Measurements from ENCODE around the gene UQCC5.

GRCh38 chr3:52547143-52547542, 10.7 kb downstream of the UQCC5 start:
- TF ChIP-seq CTCF (IDR thresholded peaks at IDR 0.05) (no peak), POLR2AphosphoS5 (IDR thresholded peaks at IDR 0.05; ENCODE audit: insufficient read depth in 1 of 2, low read depth in 1 of 2) (no peak), POLR2A (IDR thresholded peaks at IDR 0.05) (no peak)
